Thyroid gland (tissue), 4 donors: ENCODE measurements around the gene ACHE.

Experiments
- POLR2A ChIP-seq, 2 donors: fragments of 450-650 bp; IDR thresholded peaks; one replicate each; pipeline ENCODE4 v1.6.1; 2017; ENCODE audit warnings: antibody characterized with exemption in 2 of 2, mild to moderate bottlenecking in 2 of 2, moderate library complexity in 1 of 2
- TF ChIP-seq, protein P1 (sequence below), 6 experiments: fragments of 200-600 bp in 3 of 6; fragments of 450-650 bp in 3 of 6; sonication (generic) in 3 of 6; IDR thresholded peaks; one replicate each; pipeline ENCODE4 v1.5.1; 2016 to 2019; ENCODE audit warnings: antibody characterized with exemption in 6 of 6, mild to moderate bottlenecking in 2 of 6, inconsistent platforms in 1 of 6, moderate library complexity in 1 of 6

DNA sequence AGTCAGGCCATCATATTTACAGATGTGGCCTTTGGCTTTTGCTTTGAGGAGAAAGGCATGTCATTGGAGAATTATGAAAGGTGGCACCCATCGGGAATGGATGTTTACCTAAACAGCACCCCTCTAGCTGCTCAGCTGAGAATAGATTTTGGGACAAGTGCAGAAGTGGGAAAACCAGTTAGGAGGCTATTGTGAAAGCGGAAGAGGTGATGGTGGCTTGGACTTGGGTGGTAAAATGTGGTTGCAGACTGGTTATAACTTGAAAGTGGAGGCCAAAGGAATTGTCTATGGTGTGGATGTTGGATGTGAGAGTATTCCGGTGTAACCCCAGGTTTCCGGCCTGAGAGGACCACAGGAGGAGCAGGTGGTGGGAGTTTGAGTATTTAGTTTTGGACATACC is 48.3 kb downstream of the ACHE start:
- TF ChIP-seq, protein P1, sequence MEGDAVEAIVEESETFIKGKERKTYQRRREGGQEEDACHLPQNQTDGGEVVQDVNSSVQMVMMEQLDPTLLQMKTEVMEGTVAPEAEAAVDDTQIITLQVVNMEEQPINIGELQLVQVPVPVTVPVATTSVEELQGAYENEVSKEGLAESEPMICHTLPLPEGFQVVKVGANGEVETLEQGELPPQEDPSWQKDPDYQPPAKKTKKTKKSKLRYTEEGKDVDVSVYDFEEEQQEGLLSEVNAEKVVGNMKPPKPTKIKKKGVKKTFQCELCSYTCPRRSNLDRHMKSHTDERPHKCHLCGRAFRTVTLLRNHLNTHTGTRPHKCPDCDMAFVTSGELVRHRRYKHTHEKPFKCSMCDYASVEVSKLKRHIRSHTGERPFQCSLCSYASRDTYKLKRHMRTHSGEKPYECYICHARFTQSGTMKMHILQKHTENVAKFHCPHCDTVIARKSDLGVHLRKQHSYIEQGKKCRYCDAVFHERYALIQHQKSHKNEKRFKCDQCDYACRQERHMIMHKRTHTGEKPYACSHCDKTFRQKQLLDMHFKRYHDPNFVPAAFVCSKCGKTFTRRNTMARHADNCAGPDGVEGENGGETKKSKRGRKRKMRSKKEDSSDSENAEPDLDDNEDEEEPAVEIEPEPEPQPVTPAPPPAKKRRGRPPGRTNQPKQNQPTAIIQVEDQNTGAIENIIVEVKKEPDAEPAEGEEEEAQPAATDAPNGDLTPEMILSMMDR (IDR thresholded peaks at IDR 0.05), result no peak
- TF ChIP-seq POLR2A (IDR thresholded peaks at IDR 0.05), result no peak
